HG03108 (cell line): Measurements from ENCODE around the gene DGLUCY.

ENCODE experiments used
- ATAC-seq: cut with Tn5 transposase; IDR thresholded peaks from one replicate; pipeline ENCODE4 v1.9.1; 2021; ENCODE audit warnings: moderate library complexity; ENCODE audit not compliant: unreplicated experiment

Gene DGLUCY

GRCh38 chr14:91274796-91275195 is 160.9 kb downstream of the DGLUCY start:
- ATAC-seq, result no peak
